ENCODE measurements around the gene PWP2. TPM values are rescaled to one million over a fixed set of nuclear protein-coding genes. Genes with fewer than 3 reads are reported as not detected.

The PWP2 gene
- total RNA-seq, 1 experiment from 2014 or later = 8.2 TPM

GRCh38 chr21:44071359-44072104 lies 35.7 kb upstream of the PWP2 start:
- POLR2A ChIA-PET (ENCODE audit: unreplicated experiment) = no interaction called here
- intact Hi-C loops (cut with micrococcal nuclease) = no loop called here
- no peak overlapping the region for H3K27ac ChIP-seq (ENCODE audit: low read length)
- no peak overlapping the region for H3K4me3 ChIP-seq (ENCODE audit: low read length)
- ATAC-seq (no peak), DNase-seq (no peak)
- H3K9ac ChIP-seq (ENCODE audit: low read length) = no peak overlapping the region
- no peaks in the 10 kb centered on the region for H3K9me2 ChIP-seq (replicated peaks; ENCODE audit: low read length)
- no peaks in the 10 kb centered on the region for H3K4me1 ChIP-seq (ENCODE audit: insufficient read depth, low read length)
- TF ChIP-seq CTCF (conservative IDR thresholded peaks at IDR 0.05; ENCODE audit: low read depth, low read length) = no peak
- TF ChIP-seq EZH2 (IDR thresholded peaks at IDR 0.05; ENCODE audit: low read length, unreplicated experiment) = no peak
- TF ChIP-seq EZH2phosphoT487 (IDR thresholded peaks at IDR 0.05; ENCODE audit: borderline replicate concordance, low read length) = no peak
- no peak overlapping the region for H3K4me2 ChIP-seq (ENCODE audit: low read length)
- H4K20me1 ChIP-seq (ENCODE audit: low read length) = no peaks in the 10 kb centered on the region
- no peaks in the 10 kb centered on the region; the same call in 1 of the 2 replicates for H3K79me2 ChIP-seq (ENCODE audit: low read length)
- H3K36me3 ChIP-seq (ENCODE audit: low read depth, low read length) = peaks cover 40% of the 10 kb centered on the region
- H3K27me3 ChIP-seq (ENCODE audit: low read length) = no peaks in the 10 kb centered on the region
- H2AFZ ChIP-seq (ENCODE audit: low read length) = no peak overlapping the region
- no TSS peak for BruUV-seq (replicated peaks)
- CTCF ChIA-PET = interaction anchor here (0.6 kb wide), 1 partner anchor 62 kb away, joined by 4 read pairs; no protein-coding TSS in a partner anchor
- H3K9me3 ChIP-seq (ENCODE audit: low read length) = no peaks in the 10 kb centered on the region
- H3F3A ChIP-seq (ENCODE audit: low read length, unreplicated experiment) = no peaks in the 10 kb centered on the region

- TF ChIP-seq EZH2phosphoT487 (IDR thresholded peaks at IDR 0.05; ENCODE audit: borderline replicate concordance, low read length) = no peak
- TF ChIP-seq EZH2 (IDR thresholded peaks at IDR 0.05; ENCODE audit: low read length, unreplicated experiment) = no peak
- no peak for TF ChIP-seq CTCF (conservative IDR thresholded peaks at IDR 0.05; ENCODE audit: low read depth, low read length)
- Histone ChIP-seq H3F3A (ENCODE audit: low read length, unreplicated experiment) (no peaks in the 10 kb centered on the region), H4K20me1 (ENCODE audit: low read length) (no peaks in the 10 kb centered on the region), H3K36me3 (ENCODE audit: low read depth, low read length) (peaks cover 42% of the 10 kb centered on the region), H3K4me1 (ENCODE audit: insufficient read depth, low read length) (no peaks in the 10 kb centered on the region), H2AFZ (ENCODE audit: low read length) (no peak overlapping the region), H3K9me2 (replicated peaks; ENCODE audit: low read length) (no peaks in the 10 kb centered on the region), H3K4me2 (ENCODE audit: low read length) (no peak overlapping the region), H3K27ac (ENCODE audit: low read length) (no peak overlapping the region), H3K9ac (ENCODE audit: low read length) (no peak overlapping the region), H3K27me3 (ENCODE audit: low read length) (no peaks in the 10 kb centered on the region), H3K9me3 (ENCODE audit: low read length) (no peaks in the 10 kb centered on the region), H3K4me3 (ENCODE audit: low read length) (no peak overlapping the region), H3K79me2 (ENCODE audit: low read length) (no peaks in the 10 kb centered on the region; the same call in 1 of the 2 replicates)
- CTCF ChIA-PET = interaction anchor here (0.6 kb wide), 1 partner anchor 63 kb away, joined by 4 read pairs; no protein-coding TSS in a partner anchor
- DNase-seq (no peak), ATAC-seq (no peak)
- POLR2A ChIA-PET (ENCODE audit: unreplicated experiment) = no interaction called here
- no TSS peak for BruUV-seq (replicated peaks)
- intact Hi-C loops (cut with micrococcal nuclease) = no loop called here
These were observed 35.1 kb upstream of the PWP2 start for GRCh38 chr21:44072111-44072510.

- BruUV-seq (replicated peaks) = no TSS peak
These were observed 32.8 kb upstream of the PWP2 start for GRCh38 chr21:44074315-44074958.

More at GRCh38 chr21:44074315-44074958, 32.8 kb upstream of the PWP2 start:
- no peaks in the 10 kb centered on the region for H3K9me3 ChIP-seq (ENCODE audit: low read length)
- no peak overlapping the region for H3K9ac ChIP-seq (ENCODE audit: low read length)
- H3K79me2 ChIP-seq (ENCODE audit: low read length) = no peaks in the 10 kb centered on the region
- H3K36me3 ChIP-seq (ENCODE audit: low read depth, low read length) = peaks cover 43% of the 10 kb centered on the region
- H4K20me1 ChIP-seq (ENCODE audit: low read length) = no peaks in the 10 kb centered on the region
- H3K27me3 ChIP-seq (ENCODE audit: low read length) = no peaks in the 10 kb centered on the region
- intact Hi-C loops (cut with micrococcal nuclease) = no loop called here
- no peaks in the 10 kb centered on the region for H3K9me2 ChIP-seq (replicated peaks; ENCODE audit: low read length)
- H3K4me1 ChIP-seq (ENCODE audit: insufficient read depth, low read length) = no peaks in the 10 kb centered on the region
- DNase-seq = no peak
- POLR2A ChIA-PET (ENCODE audit: unreplicated experiment) = interaction anchor here (0.7 kb wide), 1 partner anchor 94 kb away, joined by 3 read pairs; no protein-coding TSS in a partner anchor
- no peak for TF ChIP-seq EZH2phosphoT487 (IDR thresholded peaks at IDR 0.05; ENCODE audit: borderline replicate concordance, low read length)
- no peaks in the 10 kb centered on the region for H3F3A ChIP-seq (ENCODE audit: low read length, unreplicated experiment)
- H3K4me3 ChIP-seq (ENCODE audit: low read length) = no peak overlapping the region
- no peak overlapping the region for H2AFZ ChIP-seq (ENCODE audit: low read length)
- no peak for ATAC-seq
- H3K4me2 ChIP-seq (ENCODE audit: low read length) = no peak overlapping the region
- CTCF ChIA-PET = no interaction called here
- H3K27ac ChIP-seq (ENCODE audit: low read length) = no peak overlapping the region
